ENCODE results near the gene AKAP8.
"Not testable (repeated sequence)": the region's sequence is repeated elsewhere in the genome, so short reads cannot be mapped to it uniquely, and the experiment has no call there.

AKAP8 gene

DNA sequence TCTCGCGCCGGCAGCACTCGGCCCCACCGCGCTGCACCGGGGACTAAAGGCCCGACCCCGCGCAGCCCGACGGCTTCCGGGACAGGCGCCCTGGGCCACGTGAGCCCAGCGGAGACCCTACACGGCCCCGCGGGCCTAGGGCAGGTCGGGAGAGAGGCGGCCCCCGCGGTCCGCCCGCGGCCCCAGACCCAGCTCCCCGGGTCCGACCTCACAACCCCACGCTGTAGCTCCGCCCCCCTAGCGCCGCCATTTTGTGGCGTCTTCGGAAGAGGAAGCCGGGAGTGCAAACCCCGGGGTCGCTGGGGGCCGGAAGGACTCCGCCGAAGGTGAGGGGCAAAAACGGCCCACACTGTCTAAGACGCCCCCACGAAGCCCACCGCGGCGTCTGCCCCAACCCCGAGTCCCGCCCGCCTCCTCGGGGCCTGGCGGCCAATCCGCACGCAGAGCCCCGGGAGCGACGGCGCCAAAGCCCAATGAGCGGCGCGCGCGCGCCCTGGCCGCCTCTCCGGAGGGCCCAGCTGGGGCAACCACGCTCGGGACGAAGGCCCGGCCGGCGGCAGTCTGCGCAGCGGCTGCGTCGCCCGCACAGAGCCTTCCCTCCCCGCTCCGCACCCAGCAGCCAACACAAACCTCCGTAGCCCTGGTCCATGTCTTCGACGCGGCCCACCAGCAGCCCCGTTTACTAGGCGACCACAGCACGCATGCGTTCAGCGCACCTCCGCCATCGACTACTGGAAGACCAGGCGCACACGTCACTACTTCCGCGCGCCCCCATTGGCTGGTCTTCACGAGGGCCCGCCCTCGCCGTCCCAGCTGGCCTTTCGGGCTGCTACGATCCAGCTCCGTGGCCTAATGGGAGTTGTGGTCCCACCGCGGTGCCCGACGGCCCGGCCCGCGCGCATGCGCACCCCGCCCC lies at the start of gene AKAP8:
TSS of gene AKAP8 (minus strand) at position 705 of the 916 bp plus-strand sequence. CDS start at position 649, 56 bp downstream.
- peak; percentile 94 to 95 for DNase-seq (ENCODE audit: extremely low read depth in 1 of 2, low read depth in 1 of 2)

DNA sequence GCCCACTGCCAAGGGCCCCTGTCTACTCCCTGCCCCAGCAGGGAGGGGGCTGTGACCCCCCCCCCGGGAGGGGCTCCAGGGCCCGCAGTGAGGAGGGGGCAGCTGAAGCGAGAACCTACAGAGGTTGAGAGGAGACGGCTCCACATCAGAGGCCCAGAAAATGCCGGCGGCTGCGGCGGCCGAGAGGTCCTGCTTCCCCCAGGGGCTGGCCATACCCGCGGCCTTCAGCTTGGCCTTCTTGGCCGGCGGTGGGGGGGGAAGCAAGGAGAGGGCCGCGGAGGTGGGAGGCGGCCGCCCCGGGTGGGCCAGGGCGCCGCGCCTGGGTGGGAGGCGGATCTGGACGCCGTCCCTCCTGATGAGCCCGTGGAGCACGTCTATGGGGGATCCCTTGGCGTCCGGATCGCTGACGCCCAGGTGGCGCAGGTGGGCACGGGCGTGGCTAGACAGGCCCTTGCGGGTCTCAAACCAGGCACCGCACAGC lies 48.4 kb upstream of the AKAP8 start:
- no peak for DNase-seq (ENCODE audit: extremely low read depth in 1 of 2, low read depth in 1 of 2)

DNA sequence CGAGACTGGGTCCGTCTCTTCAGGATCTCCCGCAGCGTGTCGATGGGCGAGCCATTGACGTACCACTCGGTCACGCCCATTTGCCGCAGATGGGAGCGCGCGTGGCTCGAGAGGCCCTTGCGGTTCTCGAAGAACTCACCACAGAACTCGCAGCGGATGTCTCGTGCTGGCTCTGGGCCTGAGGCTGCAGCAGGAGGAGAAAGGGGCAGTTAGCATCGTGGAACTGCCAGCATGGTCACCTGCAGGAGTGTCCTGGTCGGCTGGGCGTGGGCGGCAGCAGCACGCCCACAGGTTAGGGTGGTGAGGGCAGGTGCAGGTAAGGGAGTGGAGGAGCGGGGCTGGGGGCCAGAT lies 47.7 kb upstream of the AKAP8 start:
- no peak for DNase-seq (ENCODE audit: extremely low read depth in 1 of 2, low read depth in 1 of 2)

DNA sequence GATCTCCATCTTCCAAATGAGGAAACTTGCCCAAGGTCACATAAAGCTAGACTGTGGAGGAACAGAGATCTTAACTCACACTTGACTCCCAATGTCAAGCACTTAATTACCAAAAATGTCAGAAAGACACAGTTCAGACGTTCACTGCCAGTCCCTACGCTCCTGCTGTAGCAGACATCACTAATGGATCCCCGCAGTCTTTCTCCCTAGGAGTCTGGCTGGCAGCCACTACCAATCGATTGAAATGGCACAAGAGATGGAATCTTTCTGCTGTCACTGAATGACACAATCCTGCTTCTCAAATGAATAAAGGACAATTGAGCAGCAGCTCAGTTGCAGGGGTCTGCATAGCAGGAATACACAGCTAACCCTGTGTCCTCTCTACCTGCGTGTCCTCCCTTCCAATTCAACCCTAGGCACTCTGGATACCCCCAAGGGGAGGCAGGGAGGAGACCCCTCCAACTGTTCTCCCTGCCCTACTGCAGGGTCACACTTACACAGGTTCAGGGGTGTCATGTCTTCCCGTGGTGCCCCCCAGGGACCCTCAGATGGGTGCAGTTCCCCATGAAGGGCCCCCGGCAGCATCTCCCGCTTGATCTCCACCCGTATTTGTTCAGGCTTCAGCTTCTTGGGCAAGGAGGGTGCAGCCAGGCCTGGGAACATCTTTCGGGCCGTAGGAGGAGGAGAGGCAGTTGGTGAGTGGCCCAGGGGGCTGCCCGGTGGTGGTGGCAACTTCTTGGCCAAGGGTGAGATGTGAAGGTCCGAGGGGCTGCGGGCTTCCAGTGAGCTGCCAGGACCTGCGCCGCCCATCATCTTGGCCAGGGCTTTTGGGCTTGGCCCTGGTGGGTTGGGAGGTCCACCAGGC lies 47.1 kb upstream of the AKAP8 start:
- DNase-seq (ENCODE audit: extremely low read depth in 1 of 2, low read depth in 1 of 2), result no peak

DNA sequence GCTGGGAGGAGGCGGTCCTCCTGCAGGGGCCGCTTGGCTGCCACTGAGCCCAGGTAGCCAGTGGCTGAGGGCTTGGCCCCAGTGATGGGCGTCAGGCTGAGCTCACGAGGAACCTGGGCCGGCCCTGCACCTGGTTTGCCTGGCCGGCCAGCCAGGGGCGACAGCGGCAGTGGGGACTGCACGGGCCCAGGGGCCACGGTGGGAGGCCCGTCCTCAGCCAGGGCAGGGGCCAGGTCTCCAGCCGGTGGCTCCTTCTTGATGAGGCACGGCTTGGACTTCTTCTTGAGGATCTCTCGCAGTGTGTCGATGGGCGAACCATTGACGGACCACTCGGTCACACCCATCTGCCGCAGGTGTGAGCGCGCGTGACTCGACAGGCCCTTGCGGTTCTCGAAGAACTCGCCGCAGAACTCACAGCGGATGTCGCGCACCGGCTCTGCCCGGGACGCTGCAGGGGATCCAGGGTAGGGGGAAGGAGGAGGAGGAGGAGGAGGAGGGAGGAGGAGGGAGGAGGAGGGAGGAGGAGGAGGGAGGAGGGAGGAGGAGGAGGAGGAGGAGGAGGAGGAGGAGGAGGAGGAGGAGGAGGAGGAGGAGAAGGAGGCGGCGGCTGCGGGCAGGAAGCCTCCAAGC lies 45.8 kb upstream of the AKAP8 start:
- no peak for DNase-seq (ENCODE audit: extremely low read depth in 1 of 2, low read depth in 1 of 2)

DNA sequence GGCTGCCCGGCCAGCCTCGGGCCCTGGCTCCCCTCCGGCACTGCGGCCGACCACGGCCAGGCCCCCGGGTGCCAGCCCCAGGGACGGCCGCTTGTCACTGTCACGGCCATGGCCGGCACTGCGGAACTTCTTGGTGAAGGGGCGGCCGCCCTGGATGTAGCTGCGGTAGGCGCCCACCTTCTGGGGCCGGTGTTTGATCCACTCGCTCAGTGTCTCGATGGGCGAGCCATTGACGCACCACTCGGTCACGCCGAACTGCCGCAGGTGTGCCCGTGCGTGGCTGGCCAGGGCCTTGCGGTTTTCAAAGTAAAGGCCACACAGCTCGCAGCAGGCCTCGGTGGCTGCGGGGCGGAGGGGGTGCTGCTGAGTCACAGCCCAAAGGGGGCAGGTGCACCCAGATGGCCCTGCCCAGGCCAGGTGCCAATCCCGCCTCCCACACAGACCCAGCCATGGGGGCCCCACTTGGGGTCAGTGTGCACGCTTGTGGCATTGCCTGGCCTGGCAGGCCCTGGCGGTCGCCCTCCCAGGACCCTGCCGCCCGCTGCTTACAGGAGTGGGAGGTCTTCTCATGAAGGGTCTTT lies 45.2 kb upstream of the AKAP8 start:
- DNase-seq (ENCODE audit: extremely low read depth in 1 of 2, low read depth in 1 of 2), result no peak

DNA sequence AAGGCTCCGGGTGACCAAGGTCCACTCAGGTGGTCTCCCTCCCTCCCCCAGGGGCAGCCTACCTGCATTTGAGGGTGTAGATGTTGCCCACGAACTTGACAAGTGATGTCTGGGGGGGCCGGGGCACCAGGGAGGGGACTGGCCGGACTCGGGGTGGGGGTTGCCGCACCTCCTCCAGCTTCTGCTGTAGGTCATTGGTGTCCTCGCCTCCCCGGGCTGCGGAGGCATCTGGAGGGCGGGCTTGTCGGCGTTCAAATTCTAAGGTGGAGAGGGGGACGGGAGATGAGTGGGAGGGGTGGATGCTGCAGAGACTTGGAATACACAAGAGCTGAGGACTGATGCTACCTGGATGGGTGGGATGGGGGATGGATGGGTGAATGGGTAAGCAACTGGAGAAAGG lies 44.5 kb upstream of the AKAP8 start:
- DNase-seq (ENCODE audit: extremely low read depth in 1 of 2, low read depth in 1 of 2), result no peak

DNA sequence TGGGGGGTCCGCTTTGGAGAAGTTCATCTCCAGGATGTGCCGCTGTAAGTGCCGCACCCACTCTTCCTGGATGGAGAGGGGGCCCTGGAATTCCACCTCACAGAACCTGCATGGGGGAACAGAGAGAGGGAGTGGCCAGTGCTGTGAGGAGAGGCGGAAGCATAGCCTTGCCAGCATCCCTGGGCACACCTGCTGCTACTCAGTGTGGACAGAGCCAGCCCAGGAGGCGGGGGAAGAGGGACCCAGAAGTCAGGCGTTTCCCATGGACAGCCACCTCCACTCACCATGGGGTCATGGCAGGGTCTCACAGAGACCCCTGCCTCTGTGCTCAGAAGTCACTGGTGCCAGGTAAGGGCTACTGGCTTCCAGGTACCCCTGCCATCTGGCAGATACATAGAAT lies 43.5 kb upstream of the AKAP8 start:
- no peak for DNase-seq (ENCODE audit: extremely low read depth in 1 of 2, low read depth in 1 of 2)

DNA sequence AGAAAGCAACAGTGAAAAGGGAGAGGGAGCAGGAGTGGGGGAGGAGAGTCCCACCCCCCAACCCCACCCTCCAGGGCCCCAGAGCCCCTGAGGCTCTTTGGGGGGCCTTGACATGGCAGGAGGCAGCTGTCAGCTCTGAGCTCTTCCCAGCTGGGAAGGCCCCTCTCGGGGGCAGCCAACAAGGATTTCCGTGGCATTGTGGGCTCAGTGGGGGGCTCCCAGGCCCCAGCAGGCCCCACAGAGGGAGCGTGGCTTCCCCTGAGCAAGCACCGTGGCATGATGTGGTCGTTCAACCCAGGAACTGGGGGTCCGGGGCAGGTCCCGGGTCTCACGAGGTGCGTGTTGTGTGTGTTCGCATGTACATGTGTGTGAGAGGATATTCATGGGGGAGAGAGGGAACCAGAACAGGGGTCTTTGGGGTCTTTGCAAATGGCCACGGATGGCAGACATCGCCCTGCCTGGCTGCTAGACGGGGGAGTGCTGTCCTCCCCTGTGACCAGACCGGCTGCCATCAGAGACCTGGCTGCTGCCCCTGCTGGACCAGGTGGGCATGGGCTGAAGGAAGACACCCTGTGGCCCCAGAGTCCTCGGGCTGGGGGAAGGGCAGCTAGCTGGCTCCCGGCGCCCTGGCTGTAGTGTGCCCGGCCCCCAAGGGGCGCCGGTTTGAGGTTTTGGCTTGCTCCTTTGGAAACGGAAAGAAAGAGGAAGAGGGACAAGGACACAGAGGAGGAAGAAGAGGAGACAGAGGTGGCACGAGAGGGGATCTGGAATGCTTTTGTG lies 42.9 kb upstream of the AKAP8 start:
- DNase-seq (ENCODE audit: extremely low read depth in 1 of 2, low read depth in 1 of 2), result no peak

DNA sequence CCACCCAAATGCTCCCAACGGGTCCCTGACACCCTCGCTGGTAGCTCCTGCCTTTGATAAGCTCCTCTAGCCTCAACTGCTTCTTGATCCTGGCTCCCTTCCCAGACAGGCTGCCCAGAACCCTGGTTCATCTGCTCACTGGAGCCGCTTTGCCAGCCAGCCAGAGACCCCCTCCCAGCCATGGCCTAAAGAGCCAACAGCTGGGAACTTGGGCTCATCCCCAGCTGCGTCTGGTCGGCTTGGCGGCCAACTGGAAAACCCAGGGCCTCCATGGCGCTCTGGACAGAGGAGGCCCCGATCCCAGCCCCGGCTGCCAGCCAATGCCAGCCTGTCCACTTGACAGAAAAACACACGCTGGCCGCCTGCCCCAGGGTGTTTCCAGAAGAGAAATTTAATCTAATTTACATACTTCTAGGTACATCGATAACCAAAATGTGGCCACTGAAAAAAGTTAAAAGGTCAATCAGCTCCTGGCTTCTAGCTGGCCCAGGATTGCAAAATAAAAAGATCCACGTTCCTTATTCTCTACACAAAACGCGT lies 42.2 kb upstream of the AKAP8 start:
- no peak for DNase-seq (ENCODE audit: extremely low read depth in 1 of 2, low read depth in 1 of 2)

DNA sequence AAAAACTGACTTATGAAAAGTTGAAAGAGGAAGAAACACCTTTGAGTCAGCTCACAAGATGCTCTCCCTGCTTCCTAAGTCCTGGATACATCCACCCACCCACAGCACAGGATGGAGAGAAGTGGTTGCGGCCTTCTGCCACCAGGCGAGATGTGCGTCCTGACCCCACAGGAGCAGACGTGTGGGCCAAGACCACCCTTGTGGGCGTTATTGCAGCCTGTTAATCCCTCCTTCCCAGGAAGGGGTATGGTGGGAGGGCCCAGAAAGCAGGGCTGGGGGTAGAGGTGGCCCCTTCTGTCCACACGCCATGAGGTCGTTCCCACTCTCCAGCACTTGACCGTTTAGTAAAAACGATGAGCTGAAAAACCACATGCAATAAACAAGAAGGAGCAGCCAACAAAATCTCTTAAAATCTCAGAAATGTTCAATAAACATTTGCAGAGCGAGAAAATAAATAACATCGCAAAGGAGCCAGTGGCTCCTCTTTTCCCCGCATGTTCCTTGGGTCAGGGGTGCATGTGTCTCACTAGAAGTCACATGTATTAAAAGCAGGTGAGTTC lies 41.6 kb upstream of the AKAP8 start:
- no peak for DNase-seq (ENCODE audit: extremely low read depth in 1 of 2, low read depth in 1 of 2)

DNA sequence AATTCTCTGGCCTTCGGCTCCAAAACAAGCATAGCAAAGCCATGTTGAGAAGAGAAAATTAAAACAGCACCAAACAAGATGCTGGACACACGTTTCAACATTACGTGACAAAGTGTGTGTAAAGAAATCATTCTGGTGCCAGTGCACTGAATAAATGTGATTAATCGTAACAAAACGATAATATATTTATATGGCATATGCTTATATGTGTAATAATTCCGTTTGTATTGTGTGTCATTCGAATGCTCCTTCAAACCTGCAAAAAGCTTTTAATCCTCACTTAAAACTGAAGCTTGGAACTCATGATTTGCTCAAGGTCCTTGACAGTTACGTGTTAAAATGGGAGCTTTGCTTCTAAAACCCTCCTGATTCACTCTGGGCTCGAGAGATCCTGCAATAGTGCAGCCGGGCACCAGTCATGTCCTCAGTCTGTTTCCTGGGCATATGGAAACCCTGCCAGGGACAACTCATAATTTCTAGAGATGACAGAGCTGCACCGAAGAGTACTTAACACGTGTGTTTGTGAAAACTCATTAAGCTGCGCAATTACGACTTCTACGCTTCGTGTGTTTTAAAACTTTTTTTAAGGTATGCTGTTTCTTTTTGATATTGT lies 39.9 kb upstream of the AKAP8 start:
- DNase-seq (ENCODE audit: extremely low read depth in 1 of 2, low read depth in 1 of 2), result no peak

DNA sequence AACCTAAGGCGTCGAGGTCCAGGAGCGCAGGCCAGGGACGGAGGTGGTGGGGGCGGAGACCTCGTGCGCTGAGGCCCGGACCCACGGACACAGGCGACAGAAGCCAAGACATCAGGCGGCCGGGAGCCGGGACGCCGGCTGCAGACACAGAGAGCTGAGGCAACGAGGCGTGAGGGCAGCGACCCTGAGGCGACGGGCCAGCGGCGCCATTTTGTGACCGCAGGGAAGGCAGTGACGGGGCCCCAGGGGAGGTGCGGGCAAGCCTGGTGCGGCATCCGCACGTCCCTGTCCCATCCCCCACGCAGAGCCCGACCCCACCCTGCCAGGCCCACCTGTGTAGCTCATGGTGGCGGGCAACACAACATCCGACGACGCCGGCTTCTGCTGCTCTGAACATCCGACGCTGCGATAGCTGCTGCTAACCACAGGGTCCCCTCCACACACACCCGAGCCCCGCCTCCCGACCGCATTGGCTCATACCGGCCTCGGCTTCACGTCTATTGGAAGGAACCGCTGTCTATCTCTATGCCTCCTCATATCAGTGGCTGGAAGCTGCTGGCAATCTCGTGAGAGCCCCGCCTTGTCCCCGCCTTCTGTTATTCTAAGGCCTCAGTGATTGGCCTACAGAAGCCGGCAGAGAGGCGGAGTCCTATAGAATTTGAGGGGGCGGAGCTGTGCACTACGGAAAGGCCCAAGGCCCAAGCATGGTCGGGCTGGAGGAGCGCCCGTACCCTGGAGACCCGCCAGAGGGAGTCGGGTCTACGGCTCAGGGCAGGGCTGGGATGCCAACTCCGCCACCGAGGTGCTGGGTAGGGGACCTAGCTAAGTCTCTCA lies 39.2 kb upstream of the AKAP8 start, which contains the start of gene AKAP8L:
TSS of gene AKAP8L (minus strand) at position 410 of the 834 bp plus-strand sequence. CDS start at position 345, 65 bp downstream.
- peak; percentile 92 to 98 for DNase-seq (ENCODE audit: extremely low read depth in 1 of 2, low read depth in 1 of 2)

DNA sequence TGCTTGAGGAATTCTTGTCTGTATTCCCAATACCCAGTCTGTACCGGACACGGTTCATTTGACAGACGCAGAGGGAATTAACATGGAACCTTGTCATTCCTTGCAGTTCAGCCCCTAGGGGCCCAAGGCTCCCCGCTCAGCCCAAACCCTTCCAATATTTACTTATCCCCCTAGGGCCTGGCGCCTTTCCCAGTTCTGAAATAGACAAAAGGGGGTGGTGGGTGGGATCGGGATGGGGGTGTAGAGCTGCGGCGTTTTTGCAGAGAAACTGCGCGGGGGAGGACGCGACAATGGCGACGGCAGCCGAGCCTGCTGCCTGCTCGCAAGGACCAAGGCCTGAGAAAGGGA lies 38.6 kb upstream of the AKAP8 start:
- no peak for DNase-seq (ENCODE audit: extremely low read depth in 1 of 2, low read depth in 1 of 2)

DNA sequence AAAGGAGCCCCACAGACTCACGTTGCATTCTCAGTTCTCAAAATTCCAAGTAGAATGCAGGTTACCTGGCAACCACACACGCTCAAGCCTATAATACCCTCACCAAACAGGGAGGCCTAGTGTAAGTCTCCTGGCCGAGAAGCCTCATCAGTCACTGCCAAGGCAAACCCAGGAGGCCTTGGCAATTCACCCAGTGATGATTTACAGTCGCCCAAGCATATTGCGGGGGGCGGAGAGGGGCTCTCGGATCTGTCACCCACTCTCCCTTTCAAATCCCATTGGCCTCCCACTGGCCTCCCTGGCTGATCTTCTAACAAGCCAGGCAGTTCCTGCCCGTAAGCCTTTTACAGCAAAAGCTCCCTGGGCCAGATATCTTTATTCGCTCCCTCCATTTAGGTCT lies 38.1 kb upstream of the AKAP8 start:
- no peak for DNase-seq (ENCODE audit: extremely low read depth in 1 of 2, low read depth in 1 of 2)

DNA sequence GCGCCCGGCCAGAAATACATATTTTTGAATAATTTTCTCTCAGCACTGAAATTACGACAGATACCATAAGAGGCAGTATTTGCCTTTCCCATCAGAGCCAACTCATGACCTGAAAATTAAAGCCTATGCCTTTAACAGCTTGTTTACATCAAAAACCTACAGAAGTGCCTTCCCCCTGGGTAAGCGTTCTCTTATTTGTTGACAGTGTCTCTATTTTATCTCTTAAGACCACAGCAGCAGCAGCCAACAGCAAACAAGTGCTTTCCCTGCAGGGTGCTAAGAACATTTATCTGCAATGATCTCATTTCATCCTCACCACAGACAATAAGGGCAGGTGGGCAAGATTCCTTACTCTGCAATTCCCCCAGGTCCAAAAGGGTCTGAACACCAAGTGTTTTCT lies 33.2 kb upstream of the AKAP8 start:
- DNase-seq (ENCODE audit: extremely low read depth in 1 of 2, low read depth in 1 of 2), result no peak

DNA sequence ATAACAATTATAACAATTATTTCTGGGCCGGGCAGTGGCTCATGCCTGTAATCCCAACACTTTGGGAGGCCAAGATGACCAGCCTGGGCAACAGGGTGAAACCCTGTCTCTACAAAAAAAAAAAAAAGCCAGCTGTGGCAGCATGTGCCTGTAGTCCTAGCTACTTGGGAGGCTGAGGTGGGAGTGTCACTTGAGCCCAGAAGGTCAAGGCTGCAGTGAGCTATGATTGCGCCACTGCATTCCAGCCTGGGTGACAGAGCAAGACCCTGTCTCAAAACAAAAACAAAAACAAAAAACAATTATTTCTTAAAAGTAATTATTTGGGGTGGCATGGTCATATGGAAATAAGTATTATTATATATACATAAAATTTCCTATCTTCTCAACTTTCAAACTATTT lies 31.8 kb upstream of the AKAP8 start:
- DNase-seq (ENCODE audit: extremely low read depth in 1 of 2, low read depth in 1 of 2), result not testable (repeated sequence)

DNA sequence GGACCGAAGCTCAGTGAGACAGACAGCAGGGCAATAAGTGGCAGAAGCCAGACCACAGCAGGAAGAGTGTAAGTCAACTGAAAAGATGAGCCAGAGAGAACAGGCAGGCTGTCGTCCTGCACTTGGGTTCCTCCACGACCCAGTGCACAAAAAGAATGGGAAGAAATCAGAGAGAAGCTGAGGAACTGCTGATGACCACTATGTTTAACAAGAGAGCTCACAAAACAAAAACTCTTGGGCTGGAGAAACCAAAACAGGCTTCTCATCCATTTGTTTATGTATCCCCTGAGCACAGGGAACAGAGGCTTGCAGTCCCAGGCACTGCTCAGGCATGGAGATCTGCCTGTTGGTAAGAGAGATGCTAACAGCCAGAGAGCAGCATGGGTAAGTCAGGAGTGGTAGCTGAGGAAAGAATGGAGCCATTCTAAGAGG lies 25.2 kb upstream of the AKAP8 start:
- no peak for DNase-seq (ENCODE audit: extremely low read depth in 1 of 2, low read depth in 1 of 2)

Data from activated CD8-positive, alpha-beta memory T cell treated with anti-CD3 and anti-CD28 coated beads for 1 hour (primary cell).